ENCODE results near the gene LINC01488. TPM values are rescaled to one million over a fixed set of nuclear protein-coding genes. Genes with fewer than 3 reads are reported as not detected.

Gene LINC01488
- total and polyA plus RNA-seq, 2 experiments from 2014 or later, result not detected

DNA sequence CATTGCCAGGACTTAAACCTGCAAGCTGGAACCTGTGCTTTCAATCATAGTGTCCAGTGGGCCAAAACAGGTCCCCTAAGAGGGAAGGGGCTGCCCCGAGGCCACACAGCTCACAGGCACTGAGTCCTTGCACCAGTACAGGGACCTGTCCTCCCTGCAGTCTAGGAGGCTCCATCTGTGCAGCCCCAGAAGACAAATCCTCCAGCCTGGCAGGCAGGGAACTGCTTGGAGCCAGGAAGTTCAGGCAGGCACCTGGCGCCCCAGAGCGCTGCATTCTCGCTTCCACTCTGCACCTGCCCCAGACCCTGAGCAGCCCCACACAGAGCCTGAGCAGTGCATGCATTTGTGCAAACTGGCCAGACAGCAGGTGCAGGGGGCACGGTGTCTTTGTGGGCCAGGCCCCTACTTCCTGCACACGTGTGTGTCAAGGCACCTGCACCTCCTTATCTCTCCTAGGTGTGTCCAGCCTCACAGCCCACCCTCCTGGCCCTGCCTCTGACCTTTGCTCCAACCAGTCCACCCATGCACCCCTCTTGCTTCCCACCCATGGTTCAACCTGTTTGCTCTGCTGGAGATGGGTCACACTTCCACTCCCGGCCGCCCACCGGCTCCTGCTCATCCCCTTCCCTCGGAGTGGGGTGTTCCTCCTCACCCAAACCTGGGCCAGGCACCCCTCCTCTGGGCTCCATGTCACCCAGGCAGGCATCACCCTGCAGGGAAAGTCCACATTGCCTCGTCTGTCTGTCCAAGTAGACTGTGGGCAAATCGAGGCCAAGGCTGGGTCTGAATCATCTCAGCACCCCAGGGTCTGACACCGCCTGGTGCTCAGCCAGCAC is 19.0 kb downstream of the LINC01488 start:
- Histone ChIP-seq H3K4me1 (ENCODE audit: insufficient read depth) (no peaks in the 10 kb centered on the region), H2AFZ (no peak overlapping the region), H3K79me2 (replicated peaks; ENCODE audit: insufficient read depth) (no peaks in the 10 kb centered on the region), H3K27ac (ENCODE audit: low read depth) (no peak overlapping the region), H3K36me3 (ENCODE audit: insufficient read depth) (no peaks in the 10 kb centered on the region), H3K27me3 (ENCODE audit: insufficient read depth) (no peaks in the 10 kb centered on the region), H3K4me2 (no peak overlapping the region), H3F3A (replicated peaks; ENCODE audit: low read depth) (no peaks in the 10 kb centered on the region), H3K9me2 (ENCODE audit: insufficient read depth) (no peaks in the 10 kb centered on the region), H4K20me1 (replicated peaks; ENCODE audit: insufficient read depth) (no peaks in the 10 kb centered on the region), H3K4me3 (no peak overlapping the region)
- no peak overlapping the region for H3K27ac Mint-ChIP-seq
- DNase-seq (ENCODE audit: low spot score) (no peak), ATAC-seq (no peak)
- H3K4me1 Mint-ChIP-seq, result no peaks in the 10 kb centered on the region; the same call in 2 of the 3 replicates
- peaks cover 3% of the 10 kb centered on the region; the same call in 1 of the 3 replicates for H3K9me3 Mint-ChIP-seq
- no peak overlapping the region for H3K4me3 Mint-ChIP-seq
- no peaks in the 10 kb centered on the region for H3K36me3 Mint-ChIP-seq (ENCODE audit: low read depth)
- H3K27me3 Mint-ChIP-seq (ENCODE audit: insufficient read depth, low read depth, poor library complexity), result peaks cover 10% of the 10 kb centered on the region
- no peak for TF ChIP-seq ETS1 (IDR thresholded peaks at IDR 0.05)
- TF ChIP-seq NANOG (IDR thresholded peaks at IDR 0.05; ENCODE audit: borderline replicate concordance), result no peak
- TF ChIP-seq EZH2phosphoT487 (IDR thresholded peaks at IDR 0.05; ENCODE audit: unreplicated experiment), result no peak
- TF ChIP-seq STAT1 (IDR thresholded peaks at IDR 0.05; ENCODE audit: unreplicated experiment), result no peak
- TF ChIP-seq JUNB (IDR thresholded peaks at IDR 0.05; ENCODE audit: unreplicated experiment), result no peak
- no peak for TF ChIP-seq EZH2 (IDR thresholded peaks at IDR 0.05; ENCODE audit: low read depth, unreplicated experiment)
- no peak for TF ChIP-seq ZNF462 (CRISPR knock-in tag; IDR thresholded peaks at IDR 0.05)
- no peak for TF ChIP-seq ZNF331 (CRISPR knock-in tag; IDR thresholded peaks at IDR 0.05; ENCODE audit: low read depth)
- TF ChIP-seq POLR2AphosphoS5 (IDR thresholded peaks at IDR 0.05; ENCODE audit: low read depth), result no peak
- no peak for TF ChIP-seq REST (IDR thresholded peaks at IDR 0.05; ENCODE audit: unreplicated experiment)
